Left ventricle myocardium inferior (tissue), 1 donor: ENCODE data around the gene DHFR2. TPM values are rescaled to one million over a fixed set of nuclear protein-coding genes. Genes with fewer than 3 reads are reported as not detected.

Experiments used
- DNase-seq: peaks from one replicate; pipeline ENCODE4 v3.0.0-alpha.2; 2020
- H3K27ac ChIP-seq: fragments of 200-600 bp; replicated peaks from 2 replicates; pipeline ENCODE4 v1.8.0; 2021
- H3K27me3 ChIP-seq: fragments of 200-600 bp; 2 replicates; pipeline ENCODE4 v1.8.0; 2021; ENCODE audit warnings: low read depth
- H3K36me3 ChIP-seq: fragments of 200-600 bp; 2 replicates; pipeline ENCODE4 v1.8.0; 2021
- H3K4me1 ChIP-seq: fragments of 200-600 bp; 2 replicates; pipeline ENCODE4 v1.8.0; 2021
- H3K4me3 ChIP-seq: fragments of 200-600 bp; 2 replicates; pipeline ENCODE4 v1.8.0; 2021; ENCODE audit warnings: mild to moderate bottlenecking, moderate library complexity
- H3K9me3 ChIP-seq: fragments of 200-600 bp; replicated peaks from 2 replicates; pipeline ENCODE4 v1.8.0; 2021
- CTCF ChIP-seq: fragments of 200-600 bp; IDR thresholded peaks from 2 replicates; pipeline ENCODE4 v1.8.0; 2021; ENCODE audit warnings: antibody characterized with exemption, mild to moderate bottlenecking, borderline replicate concordance
- intact Hi-C: fragments of 100-400 bp; cut with micrococcal nuclease; formaldehyde crosslinking; loops from one replicate; pipeline ENCODE4 v1.11.0; 2022
- total RNA-seq: library from RNA; stranded (reverse); fragmentation: NEBNext Ultra II Directional; extraction: Animal tissue kit (Norgen Biotek cat#: 25700); gene quantifications from one replicate; pipeline ENCODE4 v1.2.1, GENCODE V29; 2021
- donor health status: DM: no; HTN: yes; CAD: no; lungs with severe emphysema.

The DHFR2 gene
- total RNA-seq, 1 donor from 2014 or later, result 3.9 TPM

GRCh38 chr3:94064243-94064860 lies 1.6 kb upstream of the DHFR2 start:
- TF ChIP-seq CTCF, result no peak

GRCh38 chr3:94063496-94064119 lies 892 bp upstream of the DHFR2 start:
- Histone ChIP-seq H3K4me3 (peak overlapping the region; percentile 80), H3K9me3 (no peaks in the 10 kb centered on the region), H3K36me3 (peaks cover 25% of the 10 kb centered on the region), H3K27ac (peak overlapping the region; percentile 94), H3K4me1 (peaks cover 44% of the 10 kb centered on the region), H3K27me3 (no peaks in the 10 kb centered on the region)
- TF ChIP-seq CTCF, result no peak
- intact Hi-C loops, result loop anchor here (10.0 kb wide), 1 partner anchor 149 kb away; no protein-coding TSS in a partner anchor
- DNase-seq, result no peak

More at GRCh38 chr3:94064243-94064860, 1.6 kb upstream of the DHFR2 start:
- H3K9me3 ChIP-seq, result no peaks in the 10 kb centered on the region
- H3K4me3 ChIP-seq, result peak overlapping the region; percentile 80
- no peaks in the 10 kb centered on the region for H3K27me3 ChIP-seq
- peaks cover 19% of the 10 kb centered on the region for H3K36me3 ChIP-seq
- peak overlapping the region; percentile 94 for H3K27ac ChIP-seq
- H3K4me1 ChIP-seq, result peaks cover 44% of the 10 kb centered on the region
- intact Hi-C loops, result loop anchor here (10.0 kb wide), 1 partner anchor 150 kb away; no protein-coding TSS in a partner anchor
- no peak for DNase-seq

- Histone ChIP-seq H3K27ac (no peak overlapping the region), H3K27me3 (no peaks in the 10 kb centered on the region), H3K9me3 (no peaks in the 10 kb centered on the region), H3K4me1 (peaks cover 44% of the 10 kb centered on the region), H3K4me3 (no peak overlapping the region), H3K36me3 (peaks cover 17% of the 10 kb centered on the region)
- TF ChIP-seq CTCF, result no peak
- intact Hi-C loops, result loop anchor here (10.0 kb wide), 1 partner anchor 146 kb away; no protein-coding TSS in a partner anchor
- no peak for DNase-seq
Measured at GRCh38 chr3:94061297-94061696, 1.4 kb downstream of the DHFR2 start.

- no peak overlapping the region for H3K27ac ChIP-seq
- DNase-seq, result no peak
- H3K36me3 ChIP-seq, result peaks cover 7% of the 10 kb centered on the region
- intact Hi-C loops, result no loop called here
- H3K4me1 ChIP-seq, result no peaks in the 10 kb centered on the region
- TF ChIP-seq CTCF, result no peak
- no peak overlapping the region for H3K4me3 ChIP-seq
- no peaks in the 10 kb centered on the region for H3K9me3 ChIP-seq
- H3K27me3 ChIP-seq, result no peaks in the 10 kb centered on the region
Measured at GRCh38 chr3:94050546-94050945, 12.2 kb downstream of the DHFR2 start.

GRCh38 chr3:94049267-94049666 lies 13.4 kb downstream of the DHFR2 start:
- Histone ChIP-seq H3K27me3 (no peaks in the 10 kb centered on the region), H3K9me3 (no peaks in the 10 kb centered on the region), H3K36me3 (peaks cover 20% of the 10 kb centered on the region), H3K4me1 (no peaks in the 10 kb centered on the region), H3K27ac (no peak overlapping the region), H3K4me3 (no peak overlapping the region)
- intact Hi-C loops, result no loop called here
- no peak for TF ChIP-seq CTCF
- no peak for DNase-seq
